HepG2 (cell line): ENCODE results near the gene SHC3. TPM values are rescaled to one million over a fixed set of nuclear protein-coding genes. Genes with fewer than 3 reads are reported as not detected.

Source experiments
- ATAC-seq: fragments of 200-7000 bp; cut with Tn5 transposase; 3 replicates; pipeline ENCODE4 v1.9.1; 2020; ENCODE audit warnings: mild to moderate bottlenecking, moderate library complexity
- BruUV-seq: library from RNA; stranded (reverse); fragments of 400-500 nt; replicated peaks from 2 replicates; lab custom pipeline; 2021; lab: Mats Ljungman, UMichigan
- CTCF ChIA-PET: fragments of 300-600 bp; formaldehyde crosslinking; extraction: SDS; loops from one replicate; lab custom pipeline; 2021; ENCODE audit warnings: low total read pairs, inconsistent platforms, low intra/inter-chr PET ratio; lab: Yijun Ruan, JAX
- POLR2A ChIA-PET: fragments of 350-600 bp; sonication (Branson Sonifier 250); formaldehyde crosslinking; loops from one replicate; lab custom pipeline; 2020; ENCODE audit warnings: antibody characterized with exemption, inconsistent platforms; lab: Yijun Ruan, JAX
- DNase-seq: peaks from one replicate; pipeline ENCODE4 v3.0.0-alpha.2; 2015; ENCODE audit warnings: low spot score
- FAIRE-seq: peaks from 3 replicates; lab custom pipeline; 2011; peaks lifted over from hg19 to GRCh38; lab: Jason Lieb, UNC
- H2AFZ ChIP-seq: one replicate; pipeline ENCODE4 v1.6.1; 2011; ENCODE audit warnings: low read length, inconsistent platforms
- H3K27ac ChIP-seq: fragments of 300-600 bp; 3 replicates; pipeline ENCODE4 v1.8.0; 2011; ENCODE audit warnings: mixed run types, mild to moderate bottlenecking, mixed read lengths, low read length, inconsistent platforms; ENCODE audit not compliant: insufficient read depth; ENCODE audit errors: extremely low read length
- H3K27me3 ChIP-seq, 2 experiments: fragments of 200-600 bp in 1 of 2; 2 replicates in 1 of 2; 3 replicates in 1 of 2; pipeline versions ENCODE4 v1.6.0 to v1.8.0; 2011; ENCODE audit warnings: low read length in 2 of 2, mild to moderate bottlenecking in 2 of 2, moderate library complexity in 2 of 2, inconsistent platforms in 1 of 2; ENCODE audit not compliant: insufficient read depth in 2 of 2, control insufficient read depth in 1 of 2
- H3K36me3 ChIP-seq, 2 experiments: fragments of 200-600 bp in 1 of 2; replicated peaks in 1 of 2; 2 replicates in 1 of 2; 3 replicates in 1 of 2; pipeline versions ENCODE4 v1.5.1 to v1.8.0; 2011; ENCODE audit warnings: low read length in 2 of 2, inconsistent platforms in 1 of 2; ENCODE audit not compliant: insufficient read depth in 2 of 2, control insufficient read depth in 1 of 2
- H3K4me1 ChIP-seq: 2 replicates; pipeline ENCODE4 v1.5.1; 2012; ENCODE audit warnings: low read length, inconsistent platforms; ENCODE audit not compliant: insufficient read depth
- H3K4me2 ChIP-seq: 2 replicates; pipeline ENCODE4 v1.6.0; 2011; ENCODE audit warnings: low read depth, low read length, inconsistent platforms
- H3K4me3 ChIP-seq, 3 experiments: fragments of 200-600 bp in 1 of 3; sonication (generic), shearing (Covaris generic) in 1 of 3; replicated peaks in 1 of 3; 2 replicates each; pipeline ENCODE4 v1.5.1; 2011 to 2016; ENCODE audit warnings: low read length in 3 of 3, inconsistent platforms in 2 of 3, low read depth in 2 of 3, mild to moderate bottlenecking in 2 of 3, control low read depth in 1 of 3, mixed read lengths in 1 of 3; ENCODE audit not compliant: insufficient read depth in 1 of 3
- H3K79me2 ChIP-seq: one replicate; pipeline ENCODE4 v1.6.1; 2011; ENCODE audit warnings: low read length, inconsistent platforms; ENCODE audit not compliant: insufficient read depth
- H3K9ac ChIP-seq: 2 replicates; pipeline ENCODE4 v1.6.0; 2011; ENCODE audit warnings: mild to moderate bottlenecking, low read depth, low read length, inconsistent platforms; ENCODE audit not compliant: insufficient read depth
- H3K9me3 ChIP-seq: 2 replicates; pipeline ENCODE4 v1.5.1; 2012; ENCODE audit warnings: mild to moderate bottlenecking, low read length
- H4K20me1 ChIP-seq: 2 replicates; pipeline ENCODE4 v1.6.0; 2011; ENCODE audit warnings: inconsistent platforms, mild to moderate bottlenecking, low read length, moderate library complexity; ENCODE audit not compliant: insufficient read depth
- MAFK ChIP-seq, 2 experiments: IDR thresholded peaks in 1 of 2; conservative IDR thresholded peaks in 1 of 2; 2 replicates each; pipeline ENCODE4 v1.6.1; 2011; ENCODE audit warnings: improper control_type of control experiment in 2 of 2, low read length in 2 of 2
- MED8 ChIP-seq: sonication (generic); formaldehyde crosslinking; IDR thresholded peaks from 2 replicates; pipeline ENCODE4 v1.8.1; 2023; ENCODE audit warnings: mild to moderate bottlenecking, missing genetic modification reagents; ENCODE audit not compliant: insufficient replicate concordance
- TEAD3 ChIP-seq: optimal IDR thresholded peaks from 2 replicates; pipeline ENCODE3; 2016; ENCODE audit warnings: borderline replicate concordance
- ZNF333 ChIP-seq: sonication (generic); formaldehyde crosslinking; IDR thresholded peaks from 2 replicates; pipeline ENCODE4 v1.4.0; 2020; ENCODE audit warnings: mild to moderate bottlenecking, missing genetic modification reagents, borderline replicate concordance
- ZNF510 ChIP-seq: sonication (generic); formaldehyde crosslinking; IDR thresholded peaks from 2 replicates; pipeline ENCODE4 v1.4.0; 2020; ENCODE audit warnings: low read depth, mild to moderate bottlenecking, missing genetic modification reagents
- ZNF646 ChIP-seq: sonication (generic); formaldehyde crosslinking; IDR thresholded peaks from 2 replicates; pipeline ENCODE4 v1.9.0; 2021; ENCODE audit warnings: mild to moderate bottlenecking, missing genetic modification reagents
- ZNF776 ChIP-seq: sonication (generic); formaldehyde crosslinking; IDR thresholded peaks from 2 replicates; pipeline ENCODE4 v1.4.0; 2020; ENCODE audit warnings: mild to moderate bottlenecking, missing genetic modification reagents
- WGBS: methylation state at CpG from one replicate; pipeline ENCODE4 v1.1.6; 2017; ENCODE audit warnings: low lambda C conversion rate; 5-methylcytosine and 5-hydroxymethylcytosine counted together
- in situ Hi-C: cut with HindIII; loops from 2 replicates; pipeline ENCODE4 v1.10.0; 2017; ENCODE audit warnings: low pct_unique_long_range_greater_than_20kb; ENCODE audit not compliant: extremely low pct_ligation_motif_present
- intact Hi-C: fragments of 100-400 bp; cut with micrococcal nuclease; formaldehyde crosslinking; loops from one replicate; pipeline ENCODE4 v1.10.0; 2022; ENCODE audit not compliant: unreplicated experiment
- polyA plus RNA-seq, 8 experiments: library from polyadenylated mRNA; depleted of rRNA in 3 of 8; stranded (reverse) in 7 of 8; unstranded in 1 of 8; fragments of >200 nt; fragmentation: Illumina TruSeq in 4 of 8; extraction: Trizol in 4 of 8; gene quantifications; 2 replicates each; pipeline versions ENCODE4 v1.2.1 to v1.2.3, GENCODE V29; 2011 to 2016; ENCODE audit warnings: low read depth in 4 of 8, missing spikeins in 1 of 8, mixed read lengths in 1 of 8; ENCODE audit not compliant: insufficient read depth in 1 of 8
- total RNA-seq, 5 experiments: library from RNA; depleted of rRNA; stranded (reverse); fragments of >200 nt; fragmentation: Illumina TruSeq; extraction: Trizol; gene quantifications; 2 replicates each; pipeline ENCODE4 v1.2.3, GENCODE V29; 2016; ENCODE audit warnings: low read depth in 1 of 5

Gene SHC3
- total and polyA plus RNA-seq, 2 of the 13 experiments (the other 11 are each of a cell fraction or from before 2014, with no cell fraction given), result 0.09 to 0.89 TPM

- TF ChIP-seq ZNF646 (CRISPR knock-in tag), result peak; percentile 87
Measured at GRCh38 chr9:88973281-88974045, 205.2 kb downstream of the SHC3 start (continued).

- H3K79me2 ChIP-seq, result no peaks in the 10 kb centered on the region
- no peak overlapping the region for H3K9ac ChIP-seq
- TF ChIP-seq TEAD3 (CRISPR knock-in tag) (no peak), ZNF510 (no peak), MAFK (conservative IDR thresholded peaks at IDR 0.05 in 1 of 2, IDR thresholded peaks at IDR 0.05 in 1 of 2; ENCODE audit: low read length in 2 of 2) (no peak), MED8 (CRISPR knock-in tag) (no peak), ZNF776 (no peak), ZNF333 (CRISPR knock-in tag) (no peak)
- TF ChIP-seq, all 625 proteins: peak for 0
- ATAC-seq (no peak), DNase-seq (no peak), FAIRE-seq (no peak)
- Histone ChIP-seq H3K27ac (no peak overlapping the region), H3K9me3 (no peaks in the 10 kb centered on the region), H2AFZ (no peak overlapping the region), H3K4me2 (no peak overlapping the region), H3K27me3 (peaks cover 0 to 7% of the 10 kb centered on the region in 2 experiments; a peak in 1 of 5 replicates), H4K20me1 (no peaks in the 10 kb centered on the region), H3K4me3 (no peak overlapping the region), H3K36me3 (no peaks in the 10 kb centered on the region), H3K4me1 (no peaks in the 10 kb centered on the region)
- intact Hi-C loops (no loop called here), in situ Hi-C loops (no loop called here)
- ChIA-PET POLR2A (no interaction called here), CTCF (no interaction called here)
- BruUV-seq, result no TSS peak
- WGBS, result 44% methylated on average over 4 of the region's 4 CpGs
Measured at GRCh38 chr9:88972401-88972800, 206.2 kb downstream of the SHC3 start.
